Nasal cavity respiratory epithelium epithelial cell of viscerocranial mucosa (primary cell): ENCODE data around the gene ABCF1. TPM values are rescaled to one million over a fixed set of nuclear protein-coding genes. Genes with fewer than 3 reads are reported as not detected.

Experiments
- total RNA-seq: library from RNA; depleted of rRNA; stranded (reverse); fragments of >200 nt; gene quantifications from 2 replicates; pipeline ENCODE4 v1.2.3, GENCODE V29; 2014

ABCF1 gene
- total RNA-seq, result 42.0 and 70.8 TPM in 2 replicates

GRCh38 chr6:30571075-30571761 lies at the start of gene ABCF1:
Gene ABCF1 (plus strand): TSS chr6:30571442. CDS start chr6:30571488, 46 bp downstream.

GRCh38 chr6:30556066-30556905 lies 15.0 kb upstream of the ABCF1 start, which contains the start of gene GNL1:
Gene GNL1 (minus strand): TSS chr6:30556489. CDS start chr6:30556203, 286 bp downstream.

GRCh38 chr6:30556906-30557682 lies 14.1 kb upstream of the ABCF1 start, which contains the start of gene PRR3:
Gene PRR3 (plus strand): TSS chr6:30557295. CDS start chr6:30557345, 50 bp downstream.

DNA sequence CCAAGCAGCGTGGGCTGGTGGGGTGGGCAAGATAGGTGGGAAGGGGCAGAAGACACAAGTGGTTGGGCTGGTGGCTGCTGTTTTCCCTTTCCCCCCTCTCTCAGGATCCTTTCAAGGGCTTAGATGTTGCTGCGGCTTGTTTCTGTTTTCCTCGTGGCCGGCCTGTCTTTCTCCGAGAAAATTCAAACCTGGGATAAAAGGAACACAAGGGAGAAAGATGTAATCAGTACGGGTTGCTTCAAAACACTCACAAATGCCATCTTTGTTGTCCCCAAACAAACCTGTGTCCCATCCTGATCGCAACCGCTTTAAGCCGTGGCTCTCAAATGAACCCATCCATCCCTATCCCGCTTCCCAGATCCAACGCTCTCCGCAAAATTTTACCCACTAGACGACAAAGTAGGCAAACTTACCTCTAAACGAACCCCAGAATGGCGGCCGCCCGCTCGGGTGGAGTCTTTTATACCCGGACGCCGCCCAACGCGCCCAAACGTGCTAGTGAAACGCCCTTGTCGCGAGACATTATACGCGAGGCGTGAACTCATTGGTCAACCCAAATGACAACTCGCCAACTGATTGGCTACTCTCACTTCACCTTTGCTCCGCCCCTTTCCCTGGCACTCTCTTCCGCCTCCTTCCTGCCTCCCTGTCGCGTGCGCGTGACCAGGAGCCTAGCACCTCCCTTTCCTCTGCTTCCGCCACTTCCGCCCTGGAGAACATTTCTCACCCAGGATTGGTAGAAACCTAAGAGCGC lies 45.7 kb downstream of the ABCF1 start, which contains the start of gene PPP1R10:
PPP1R10 (minus strand) TSS at position 433 of the 754 bp plus-strand sequence. CDS start 7,299 bp downstream, outside the sequence.

DNA sequence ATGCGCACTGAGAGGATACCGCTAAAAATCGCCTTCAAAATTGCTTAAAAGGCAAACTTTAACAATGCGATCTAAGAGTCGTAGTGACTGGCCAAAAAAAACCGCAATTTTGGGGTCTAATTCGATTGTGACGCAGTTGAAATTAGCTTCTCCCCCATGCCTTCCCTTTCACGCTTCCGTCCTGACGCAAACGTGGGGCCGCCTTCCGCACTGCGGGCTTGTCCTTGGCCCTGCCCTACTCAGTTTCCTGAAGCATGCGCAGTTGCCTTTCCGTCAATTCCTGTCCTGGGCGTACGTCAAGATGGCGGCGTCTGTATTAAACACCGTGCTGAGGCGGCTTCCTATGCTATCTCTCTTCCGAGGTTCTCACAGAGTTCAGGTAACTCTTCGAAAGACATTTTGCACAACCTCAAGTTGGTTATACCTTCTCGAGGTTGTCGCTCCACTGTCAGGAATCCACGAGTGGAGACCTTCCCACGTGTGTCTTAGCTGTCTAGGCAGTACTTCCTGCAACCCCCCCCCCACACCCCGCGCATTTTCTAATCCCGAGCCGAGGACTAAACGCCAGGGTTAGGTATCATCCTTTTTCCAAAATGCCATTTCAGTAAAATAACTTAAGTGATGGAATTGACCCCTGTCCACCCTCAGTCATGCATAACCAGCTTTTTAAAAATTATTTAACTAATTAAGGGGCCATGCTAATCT lies 46.5 kb downstream of the ABCF1 start, which contains the start of gene MRPS18B:
MRPS18B (plus strand) TSS at position 276 of the 705 bp plus-strand sequence; CDS start at position 302, 26 bp downstream.

DNA sequence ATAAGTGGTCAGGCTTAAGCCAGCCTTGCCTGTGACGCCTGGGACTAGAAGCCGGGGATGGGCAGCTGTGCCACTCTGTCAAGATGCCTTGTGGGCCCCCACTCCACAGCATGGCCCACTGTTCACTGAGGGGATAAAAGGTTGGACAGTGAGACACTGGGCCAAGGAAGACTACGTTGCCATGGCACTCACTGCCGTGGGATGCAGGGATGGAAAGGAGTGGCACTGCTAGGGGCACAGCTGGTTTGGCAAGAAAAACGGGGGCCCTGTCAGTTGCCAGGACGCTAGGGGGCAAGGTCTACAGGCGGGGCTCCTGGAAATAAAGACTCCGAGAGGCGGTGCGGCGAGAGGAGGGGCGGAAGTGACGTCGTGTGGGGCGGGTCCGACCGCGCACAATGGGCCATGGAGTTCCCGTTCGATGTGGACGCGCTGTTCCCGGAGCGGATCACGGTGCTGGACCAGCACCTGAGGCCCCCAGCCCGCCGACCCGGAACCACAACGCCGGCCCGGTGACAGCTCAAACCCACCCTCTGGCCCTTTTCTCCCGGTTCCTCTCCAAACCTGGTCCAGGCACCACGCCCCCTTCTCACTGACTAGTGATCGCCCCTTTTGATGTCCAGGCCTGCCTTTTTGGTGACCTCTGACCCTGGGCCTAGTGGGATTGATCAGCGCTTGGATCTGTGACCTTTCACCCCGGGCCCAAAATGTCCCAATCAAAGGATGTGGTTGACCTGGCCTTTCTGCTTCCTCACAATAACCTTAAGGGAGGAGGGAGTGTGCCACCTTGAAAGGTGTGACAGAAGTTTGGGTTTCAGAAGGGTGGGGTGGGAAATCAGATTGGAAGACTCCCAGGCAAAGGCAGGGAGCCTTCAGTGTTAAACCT lies 55.5 kb downstream of the ABCF1 start, which contains the start of gene ATAT1:
ATAT1 (plus strand) TSS at position 391 of the 883 bp plus-strand sequence.

Other genes with a start within 250 kb of the ABCF1 start
- 13.0 and 14.7 TPM in 2 replicates for gene TRIM39, start 244.5 kb upstream of the ABCF1 start, total RNA-seq
- 27.0 and 52.6 TPM in 2 replicates for gene RPP21, start 226.3 kb upstream of the ABCF1 start, total RNA-seq
- gene HLA-E, start 81.9 kb upstream of the ABCF1 start, total RNA-seq, result 157 and 192 TPM in 2 replicates
- 30.9 and 31.4 TPM in 2 replicates for gene GNL1, start 15.0 kb upstream of the ABCF1 start, total RNA-seq
- 3.1 and 4.3 TPM in 2 replicates for gene PRR3, start 14.1 kb upstream of the ABCF1 start, total RNA-seq
- gene PPP1R10, start 45.8 kb downstream of the ABCF1 start, total RNA-seq, result 16.4 and 22.2 TPM in 2 replicates
- 32.7 and 94.3 TPM in 2 replicates for gene MRPS18B, start 46.4 kb downstream of the ABCF1 start, total RNA-seq
- gene ATAT1, start 55.4 kb downstream of the ABCF1 start, total RNA-seq, result 1.4 and 5.1 TPM in 2 replicates
- gene C6orf136, start 75.7 kb downstream of the ABCF1 start, total RNA-seq, result 3.1 and 3.8 TPM in 2 replicates
- 43.7 and 45.3 TPM in 2 replicates for gene DHX16, start 101.6 kb downstream of the ABCF1 start, total RNA-seq
- gene PPP1R18, start 115.2 kb downstream of the ABCF1 start, total RNA-seq, result 40.7 and 56.9 TPM in 2 replicates
- gene NRM, start 119.5 kb downstream of the ABCF1 start, total RNA-seq, result 0.34 and 2.0 TPM in 2 replicates
- 4.4 and 7.2 TPM in 2 replicates for gene MDC1, start 145.8 kb downstream of the ABCF1 start, total RNA-seq
- gene TUBB, start 148.9 kb downstream of the ABCF1 start, total RNA-seq, result 88.5 and 229 TPM in 2 replicates
- 23.2 and 75.0 TPM in 2 replicates for gene FLOT1, start 171.2 kb downstream of the ABCF1 start, total RNA-seq
- 110 and 273 TPM in 2 replicates for gene IER3, start 173.1 kb downstream of the ABCF1 start, total RNA-seq